ENCODE measurements around the gene CADPS2.
A peak's percentile ranks its signal among the peaks of the same experiment; 100 is the strongest.

Gene CADPS2

GRCh38 chr7:122887848-122888247, 1.6 kb upstream of the CADPS2 start:
- peaks cover 73% of the 10 kb centered on the region for H3K27me3 ChIP-seq
- no peak overlapping the region for H3K4me3 ChIP-seq (ENCODE audit: low read depth in 1 of 2, low read length in 1 of 2)
- no peaks in the 10 kb centered on the region for H3K9me3 ChIP-seq
- H3K27ac ChIP-seq: no peak overlapping the region
- no peaks in the 10 kb centered on the region for H3K36me3 ChIP-seq
- TF ChIP-seq CTCF (IDR thresholded peaks at IDR 0.05): no peak
- no peaks in the 10 kb centered on the region for H3K4me1 ChIP-seq (ENCODE audit: control insufficient read depth in 1 of 2, insufficient read depth in 1 of 2, low read depth in 1 of 2, low read length in 1 of 2)

- H3K9me3 ChIP-seq: no peaks in the 10 kb centered on the region
- no peak overlapping the region for H3K27ac ChIP-seq
- no peak for TF ChIP-seq CTCF (IDR thresholded peaks at IDR 0.05)
- H3K27me3 ChIP-seq: peaks cover 78% of the 10 kb centered on the region
- H3K36me3 ChIP-seq: no peaks in the 10 kb centered on the region
- H3K4me1 ChIP-seq (ENCODE audit: control insufficient read depth in 1 of 2, insufficient read depth in 1 of 2, low read depth in 1 of 2, low read length in 1 of 2): no peaks in the 10 kb centered on the region
- no peak overlapping the region for H3K4me3 ChIP-seq (ENCODE audit: low read depth in 1 of 2, low read length in 1 of 2)
These were observed 938 bp upstream of the CADPS2 start for GRCh38 chr7:122887198-122887597.

DNA sequence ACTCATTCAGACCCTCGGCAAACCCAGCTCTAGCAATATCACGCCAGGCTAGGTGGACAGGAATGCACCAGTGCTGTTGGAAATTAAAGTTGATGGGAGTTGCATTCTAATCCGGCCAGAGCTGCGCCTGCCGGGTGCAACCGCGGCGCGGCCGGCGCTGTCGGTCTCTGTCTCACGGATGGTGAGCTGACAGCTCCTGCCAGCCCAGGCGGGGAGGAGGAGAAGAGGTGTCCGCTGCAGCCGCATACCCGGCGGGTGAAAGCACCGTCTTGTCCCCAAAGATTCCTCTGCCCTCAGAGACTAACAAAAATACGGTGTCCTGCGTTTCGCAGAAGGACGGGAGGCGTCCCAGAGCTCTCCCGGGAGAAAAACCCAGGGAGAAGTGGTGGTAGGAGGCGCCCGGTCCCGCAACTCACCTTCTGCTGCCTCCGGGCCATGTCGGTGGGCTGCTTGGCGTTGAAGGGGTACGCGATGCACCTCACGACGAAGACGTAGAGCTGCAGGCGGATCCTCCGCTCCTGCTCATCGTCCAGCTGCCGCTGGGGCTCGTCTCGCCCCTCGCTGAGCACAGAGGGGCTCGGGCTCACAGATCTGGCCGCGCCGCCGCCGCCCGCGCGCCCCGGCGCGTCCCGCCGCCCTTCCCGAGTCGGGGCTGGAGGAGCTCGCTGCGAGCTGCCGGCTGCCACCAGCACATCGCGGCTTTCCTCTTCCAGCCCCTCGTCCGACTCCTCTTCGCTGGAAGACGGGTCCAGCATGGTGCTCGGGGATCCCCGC, 490 bp downstream of the CADPS2 start:
- Histone ChIP-seq H3K36me3 (no peaks in the 10 kb centered on the region), H3K9me3 (no peaks in the 10 kb centered on the region), H3K4me1 (ENCODE audit: control insufficient read depth in 1 of 2, insufficient read depth in 1 of 2, low read depth in 1 of 2, low read length in 1 of 2) (no peaks in the 10 kb centered on the region), H3K27ac (no peak overlapping the region), H3K4me3 (ENCODE audit: low read depth in 1 of 2, low read length in 1 of 2) (peak overlapping the region in 1 of 2 experiments; percentile 33), H3K27me3 (peaks cover 91% of the 10 kb centered on the region)
- no peak for TF ChIP-seq CTCF (IDR thresholded peaks at IDR 0.05)

DNA sequence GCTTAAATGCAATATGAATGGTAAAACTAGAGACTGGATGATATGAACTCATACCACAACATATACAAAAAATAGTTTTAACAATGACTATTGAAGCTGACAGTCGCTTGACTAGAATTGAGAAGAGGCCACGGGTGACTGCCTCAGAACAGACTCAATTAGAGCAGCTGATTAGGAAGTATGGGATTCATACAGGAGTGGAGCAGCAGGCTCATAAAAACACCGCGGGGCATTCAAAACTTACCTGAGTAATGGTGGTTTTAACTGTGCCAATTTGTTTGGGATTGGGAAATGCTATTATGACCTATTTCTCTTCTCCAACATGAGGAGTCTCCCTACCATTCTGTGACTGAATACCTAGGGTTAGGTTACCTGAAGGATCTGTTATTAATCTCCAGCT, 2.1 kb downstream of the CADPS2 start:
- H3K27me3 ChIP-seq: peaks cover 83% of the 10 kb centered on the region

DNA sequence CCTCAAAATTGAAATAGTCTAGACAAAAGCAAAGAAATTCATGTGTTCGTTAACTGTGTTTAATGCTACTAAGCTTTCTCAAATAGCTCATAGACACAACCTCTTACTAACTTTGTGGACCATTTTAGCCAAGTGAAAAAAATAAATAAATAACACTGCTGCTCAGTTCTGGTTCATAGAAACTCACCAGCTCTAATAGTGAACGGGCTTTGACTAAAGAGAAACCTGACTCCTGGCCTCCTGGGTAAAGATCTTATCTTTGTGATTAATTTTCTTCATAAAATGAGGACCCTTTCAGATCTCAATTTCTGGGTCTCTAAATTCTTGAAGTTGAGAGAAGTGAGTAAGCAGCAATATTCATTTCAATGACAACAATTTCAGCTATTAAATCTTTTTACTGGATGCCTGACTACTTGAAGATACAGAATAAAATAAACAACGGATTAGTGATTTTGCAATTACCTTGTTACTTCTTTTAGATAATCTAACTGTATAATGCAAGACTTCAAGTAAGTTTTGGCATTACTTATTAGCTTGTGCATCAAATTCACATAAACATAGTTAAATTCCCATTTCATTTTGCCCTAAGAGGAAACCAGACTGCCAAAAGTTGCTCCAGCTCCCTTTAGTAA, 3.1 kb downstream of the CADPS2 start:
- Histone ChIP-seq H3K4me1 (ENCODE audit: control insufficient read depth in 1 of 2, insufficient read depth in 1 of 2, low read depth in 1 of 2, low read length in 1 of 2) (no peaks in the 10 kb centered on the region), H3K9me3 (no peaks in the 10 kb centered on the region), H3K27ac (no peak overlapping the region), H3K4me3 (ENCODE audit: low read depth in 1 of 2, low read length in 1 of 2) (no peak overlapping the region), H3K27me3 (peaks cover 73% of the 10 kb centered on the region), H3K36me3 (no peaks in the 10 kb centered on the region)
- no peak for TF ChIP-seq CTCF (IDR thresholded peaks at IDR 0.05)

More for the DNA sequence above, 2.1 kb downstream of the CADPS2 start:
- Histone ChIP-seq H3K36me3 (no peaks in the 10 kb centered on the region), H3K4me1 (ENCODE audit: control insufficient read depth in 1 of 2, insufficient read depth in 1 of 2, low read depth in 1 of 2, low read length in 1 of 2) (no peaks in the 10 kb centered on the region), H3K9me3 (no peaks in the 10 kb centered on the region), H3K4me3 (ENCODE audit: low read depth in 1 of 2, low read length in 1 of 2) (no peak overlapping the region), H3K27ac (no peak overlapping the region)
- no peak for TF ChIP-seq CTCF (IDR thresholded peaks at IDR 0.05)
